Measurements from ENCODE around the gene MFGE8.

Gene MFGE8

DNA sequence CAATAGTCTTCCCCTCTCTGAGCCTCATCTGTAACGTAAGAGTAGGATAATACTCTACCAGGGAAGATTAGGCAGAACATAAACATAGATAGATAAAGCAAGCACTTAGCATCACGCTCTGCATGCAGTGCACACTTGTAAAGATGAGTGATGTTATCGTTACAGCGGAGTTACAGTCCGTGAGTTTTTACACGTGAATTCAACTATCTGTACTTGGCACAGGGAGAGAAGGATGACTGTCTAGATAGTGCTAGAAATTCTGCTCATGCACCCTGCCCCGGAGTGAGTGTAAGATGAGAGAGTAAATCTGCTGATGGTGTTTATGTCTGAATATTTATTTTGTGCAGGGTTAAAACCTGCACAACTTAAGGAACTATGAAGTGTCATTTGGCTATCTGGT is 53.6 kb downstream of the MFGE8 start:
- Histone ChIP-seq H3K4me3 (ENCODE audit: low read length) (no peak overlapping the region), H3K27me3 (ENCODE audit: control insufficient read depth, insufficient read depth, low read length) (no peaks in the 10 kb centered on the region), H3K4me1 (ENCODE audit: control insufficient read depth, insufficient read depth, low read length) (no peaks in the 10 kb centered on the region), H3K36me3 (ENCODE audit: control insufficient read depth, insufficient read depth, low read length) (no peaks in the 10 kb centered on the region), H3K27ac (ENCODE audit: low read length) (no peak overlapping the region), H3K9me3 (ENCODE audit: control insufficient read depth, insufficient read depth, low read length) (peaks cover 4% of the 10 kb centered on the region)
- no peak for DNase-seq (ENCODE audit: low read depth, low spot score)
- no CpG with 5 or more reads among the region's 7 CpGs for WGBS (ENCODE audit: insufficient coverage, insufficient read length)

DNA sequence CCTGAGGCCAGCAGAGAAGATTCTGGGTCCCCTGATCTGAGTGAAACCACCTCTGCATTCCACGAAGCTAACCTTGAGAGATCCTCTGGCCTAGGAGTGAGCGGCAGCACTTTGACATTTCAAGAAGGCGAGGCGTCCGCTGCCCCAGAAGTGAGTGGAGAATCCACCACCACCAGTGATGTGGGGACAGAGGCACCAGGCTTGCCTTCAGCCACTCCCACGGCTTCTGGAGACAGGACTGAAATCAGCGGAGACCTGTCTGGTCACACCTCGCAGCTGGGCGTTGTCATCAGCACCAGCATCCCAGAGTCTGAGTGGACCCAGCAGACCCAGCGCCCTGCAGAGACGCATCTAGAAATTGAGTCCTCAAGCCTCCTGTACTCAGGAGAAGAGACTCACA is 54.2 kb downstream of the MFGE8 start:
- no peaks in the 10 kb centered on the region for H3K27me3 ChIP-seq (ENCODE audit: control insufficient read depth, insufficient read depth, low read length)
- WGBS (ENCODE audit: insufficient coverage, insufficient read length) = no CpG with 5 or more reads among the region's 11 CpGs

DNA sequence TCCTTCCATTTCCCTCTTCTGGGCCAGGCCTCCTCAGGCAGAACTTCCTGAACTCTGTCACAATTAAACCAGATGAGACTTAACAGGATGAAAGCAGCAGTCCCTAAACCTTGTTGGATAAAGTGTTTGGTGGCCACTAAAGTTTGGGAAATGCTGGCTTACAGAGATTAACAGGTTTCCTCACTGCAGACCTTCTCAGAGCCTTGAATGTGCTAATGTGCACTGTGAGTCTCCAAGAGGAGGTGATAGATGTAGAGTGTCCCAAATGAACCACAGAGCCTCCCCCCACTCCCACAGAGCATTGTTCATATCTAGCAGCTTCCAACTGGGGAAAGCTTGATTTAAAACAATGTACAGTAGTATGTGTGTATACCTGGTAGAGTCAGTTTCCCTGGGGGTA is 60.7 kb downstream of the MFGE8 start:
- Histone ChIP-seq H3K27me3 (ENCODE audit: control insufficient read depth, insufficient read depth, low read length) (no peaks in the 10 kb centered on the region), H3K36me3 (ENCODE audit: control insufficient read depth, insufficient read depth, low read length) (no peaks in the 10 kb centered on the region), H3K4me1 (ENCODE audit: control insufficient read depth, insufficient read depth, low read length) (no peaks in the 10 kb centered on the region), H3K9me3 (ENCODE audit: control insufficient read depth, insufficient read depth, low read length) (peaks cover 6% of the 10 kb centered on the region), H3K4me3 (ENCODE audit: low read length) (no peak overlapping the region), H3K27ac (ENCODE audit: low read length) (no peak overlapping the region)
- DNase-seq (ENCODE audit: low read depth, low spot score) = no peak

More for the DNA sequence above, 54.2 kb downstream of the MFGE8 start:
- Histone ChIP-seq H3K4me3 (ENCODE audit: low read length) (no peak overlapping the region), H3K36me3 (ENCODE audit: control insufficient read depth, insufficient read depth, low read length) (no peaks in the 10 kb centered on the region), H3K9me3 (ENCODE audit: control insufficient read depth, insufficient read depth, low read length) (peaks cover 6% of the 10 kb centered on the region), H3K27ac (ENCODE audit: low read length) (no peak overlapping the region), H3K4me1 (ENCODE audit: control insufficient read depth, insufficient read depth, low read length) (no peaks in the 10 kb centered on the region)
- no peak for DNase-seq (ENCODE audit: low read depth, low spot score)

DNA sequence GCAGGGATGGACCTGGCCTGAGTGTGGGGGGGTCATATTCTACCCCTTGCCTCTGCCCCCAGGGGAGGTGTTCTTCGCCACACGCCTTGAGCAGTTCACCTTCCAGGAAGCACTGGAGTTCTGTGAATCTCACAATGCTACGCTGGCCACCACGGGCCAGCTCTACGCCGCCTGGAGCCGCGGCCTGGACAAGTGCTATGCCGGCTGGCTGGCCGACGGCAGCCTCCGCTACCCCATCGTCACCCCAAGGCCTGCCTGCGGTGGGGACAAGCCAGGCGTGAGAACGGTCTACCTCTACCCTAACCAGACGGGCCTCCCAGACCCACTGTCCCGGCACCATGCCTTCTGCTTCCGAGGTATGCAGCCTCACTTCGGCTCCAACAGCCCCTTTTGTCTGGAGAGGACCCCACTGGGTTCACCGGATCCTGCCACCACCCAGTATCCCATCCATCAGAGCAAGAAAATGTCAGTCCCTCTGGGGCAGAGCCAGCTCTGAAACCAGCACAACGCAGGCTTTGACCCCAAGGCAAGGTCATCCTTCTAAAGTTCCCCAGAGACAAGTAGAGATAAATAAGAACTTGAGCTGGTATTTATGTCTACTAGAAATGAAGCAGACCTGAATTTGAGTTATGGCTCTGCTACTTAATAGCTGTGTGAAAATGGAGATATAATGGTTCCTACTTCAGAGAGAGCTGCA is 63.7 kb downstream of the MFGE8 start:
- Histone ChIP-seq H3K27ac (ENCODE audit: low read length) (no peak overlapping the region), H3K4me3 (ENCODE audit: low read length) (no peak overlapping the region; the same call in 1 of the 2 replicates), H3K4me1 (ENCODE audit: control insufficient read depth, insufficient read depth, low read length) (no peaks in the 10 kb centered on the region), H3K36me3 (ENCODE audit: control insufficient read depth, insufficient read depth, low read length) (no peaks in the 10 kb centered on the region), H3K9me3 (ENCODE audit: control insufficient read depth, insufficient read depth, low read length) (peaks cover 2% of the 10 kb centered on the region), H3K27me3 (ENCODE audit: control insufficient read depth, insufficient read depth, low read length) (no peaks in the 10 kb centered on the region)
- DNase-seq (ENCODE audit: low read depth, low spot score) = no peak
- no CpG with 5 or more reads among the region's 22 CpGs for WGBS (ENCODE audit: insufficient coverage, insufficient read length)

Data from iPS DF 6.9 (cell line).